A549 (cell line): ENCODE data around the gene RGMA. TPM values are rescaled to one million over a fixed set of nuclear protein-coding genes. Genes with fewer than 3 reads are reported as not detected.

Source experiments
- ATAC-seq, 2 experiments: fragments of 200-7000 bp in 1 of 2; fragments of >200 bp in 1 of 2; cut with Nextera tagmentation in 1 of 2; cut with Tn5 transposase in 1 of 2; 3 replicates each; pipeline versions ENCODE4 v1.8.0 to v1.9.1; 2018 to 2020; ENCODE audit warnings: mild to moderate bottlenecking in 1 of 2, moderate library complexity in 1 of 2
- CTCF ChIA-PET: fragments of 300-600 bp; sonication (Branson Sonifier 250); formaldehyde crosslinking; extraction: SDS; loops from one replicate; lab custom pipeline; 2021; ENCODE audit warnings: antibody characterized with exemption, inconsistent platforms; lab: Yijun Ruan, JAX
- POLR2A ChIA-PET: fragments of 350-600 bp; formaldehyde crosslinking; extraction: SDS; loops from one replicate; lab custom pipeline; 2021; ENCODE audit warnings: antibody characterized with exemption, inconsistent platforms; lab: Yijun Ruan, JAX
- DNase-seq, 2 experiments: peaks; one replicate each; pipeline versions ENCODE4 v3.0.0 to v3.0.0-alpha.2; 2011 to 2016; ENCODE audit warnings: low read depth in 1 of 2, low spot score in 1 of 2
- FAIRE-seq: peaks from 2 replicates; lab custom pipeline; 2011; peaks lifted over from hg19 to GRCh38; lab: Jason Lieb, UNC
- H3K27ac ChIP-seq, 2 experiments: fragments of >200 bp; sonication (Bioruptor Twin); formaldehyde crosslinking; 3 replicates each; pipeline ENCODE4 v1.5.1; 2016 to 2017
- H3K4me1 ChIP-seq: fragments of >200 bp; sonication (Bioruptor Twin); formaldehyde crosslinking; 3 replicates; pipeline ENCODE4 v1.6.1; 2016
- H3K4me2 ChIP-seq: fragments of >200 bp; sonication (Bioruptor Twin); formaldehyde crosslinking; 3 replicates; pipeline ENCODE4 v1.6.1; 2016
- H3K4me3 ChIP-seq: fragments of >200 bp; sonication (Bioruptor Twin); formaldehyde crosslinking; 3 replicates; pipeline ENCODE4 v1.5.1; 2016
- H3K9me3 ChIP-seq: fragments of >200 bp; sonication (Bioruptor Twin); formaldehyde crosslinking; 3 replicates; pipeline ENCODE4 v1.6.1; 2016
- BHLHE40 ChIP-seq: IDR thresholded peaks from 2 replicates; pipeline ENCODE4 v1.6.1; 2012; ENCODE audit warnings: low read depth, low read length, inconsistent platforms
- CBX8 ChIP-seq: fragments of 200-600 bp; sonication (generic); IDR thresholded peaks from 2 replicates; pipeline ENCODE4 v1.6.1; 2016
- FOSL2 ChIP-seq, 2 experiments: fragments of 450-650 bp in 1 of 2; fragments of >200 bp in 1 of 2; sonication (Bioruptor Twin) in 1 of 2; formaldehyde crosslinking; IDR thresholded peaks; 2 replicates each; pipeline versions ENCODE4 v1.5.0 to v1.6.1; 2016 to 2020; ENCODE audit warnings: mild to moderate bottlenecking in 1 of 2, moderate library complexity in 1 of 2
- GATA3 ChIP-seq: IDR thresholded peaks from 2 replicates; pipeline ENCODE4 v1.6.1; 2012; ENCODE audit warnings: borderline replicate concordance
- HDAC2 ChIP-seq: fragments of 200-600 bp; sonication (generic); IDR thresholded peaks from 2 replicates; pipeline ENCODE4 v1.6.1; 2016
- MYC ChIP-seq: IDR thresholded peaks from 2 replicates; pipeline ENCODE4 v1.6.1; 2012; ENCODE audit warnings: mild to moderate bottlenecking, inconsistent platforms, low read length, improper control_type of control experiment, borderline replicate concordance
- PHF8 ChIP-seq: fragments of 200-600 bp; sonication (generic); IDR thresholded peaks from 2 replicates; pipeline ENCODE4 v1.6.1; 2016; ENCODE audit warnings: low read depth, mild to moderate bottlenecking, antibody characterized with exemption, moderate library complexity, borderline replicate concordance
- POLR2A ChIP-seq: IDR thresholded peaks from 2 replicates; pipeline ENCODE4 v1.6.1; 2012; ENCODE audit warnings: mild to moderate bottlenecking, low read length
- POLR2AphosphoS2 ChIP-seq: conservative IDR thresholded peaks from 2 replicates; pipeline ENCODE4 v1.6.1; 2012; ENCODE audit warnings: low read length, improper control_type of control experiment, inconsistent platforms
- RARB ChIP-seq: fragments of 250-450 bp; sonication (Bioruptor Pico); IDR thresholded peaks from 2 replicates; pipeline ENCODE4 v1.8.0; 2021; ENCODE audit warnings: mild to moderate bottlenecking, moderate library complexity
- RCOR1 ChIP-seq: fragments of 150-350 bp; IDR thresholded peaks from 2 replicates; pipeline ENCODE4 v1.6.1; 2014; ENCODE audit warnings: antibody characterized with exemption, low read length, low read depth
- RNF2 ChIP-seq: fragments of 200-600 bp; sonication (generic); IDR thresholded peaks from 2 replicates; pipeline ENCODE4 v1.6.1; 2016; ENCODE audit warnings: low read depth, mild to moderate bottlenecking, antibody characterized with exemption, moderate library complexity, borderline replicate concordance
- ZNF302 ChIP-seq: fragments of 250-450 bp; sonication (Bioruptor Pico); IDR thresholded peaks from 2 replicates; pipeline ENCODE4 v1.9.0; 2021; ENCODE audit warnings: inconsistent platforms, mild to moderate bottlenecking, moderate library complexity
- ZSCAN20 ChIP-seq: fragments of 250-450 bp; sonication (Bioruptor Pico); IDR thresholded peaks from 2 replicates; pipeline ENCODE4 v1.8.0; 2022; ENCODE audit warnings: mild to moderate bottlenecking, moderate library complexity
- WGBS: methylation state at CpG from one replicate; pipeline ENCODE4 v1.1.6; 2017; ENCODE audit errors: missing lambda C conversion rate; 5-methylcytosine and 5-hydroxymethylcytosine counted together
- polyA plus RNA-seq, 4 experiments: library from polyadenylated mRNA; depleted of rRNA in 3 of 4; stranded (reverse); fragments of >200 nt; fragmentation: RNase III in 1 of 4; extraction: RNeasy Plus Mini Kit Qiagen cat#74134 plus additional on column Dnase treatment in 1 of 4; gene quantifications; 2 replicates in 3 of 4; 3 replicates in 1 of 4; pipeline ENCODE4 v1.2.3, GENCODE V29; 2011 to 2017
- TF ChIP-seq, protein P1 (sequence below): fragments of >200 bp; sonication (Bioruptor Twin); formaldehyde crosslinking; IDR thresholded peaks from 3 replicates; pipeline ENCODE4 v1.6.1; 2016
- TF ChIP-seq, protein P2 (sequence below): fragments of >200 bp; sonication (Bioruptor Twin); formaldehyde crosslinking; IDR thresholded peaks from 2 replicates; pipeline ENCODE4 v1.6.1; 2016
- TF ChIP-seq, protein P3 (sequence below): fragments of 450-650 bp; IDR thresholded peaks from 2 replicates; pipeline ENCODE4 v1.6.1; 2014; ENCODE audit warnings: antibody characterized with exemption
- TF ChIP-seq, protein P4 (sequence below): fragments of >200 bp; sonication (Bioruptor Twin); formaldehyde crosslinking; IDR thresholded peaks from 3 replicates; pipeline ENCODE4 v1.5.1; 2016
- TF ChIP-seq, protein P5 (sequence below): IDR thresholded peaks from 2 replicates; pipeline ENCODE4 v1.6.1; 2012; ENCODE audit warnings: low read depth, borderline replicate concordance

Gene RGMA
- polyA plus RNA-seq, 2 of the 4 experiments (the other 2 are of a cell fraction), result 0.22 TPM; not detected in 1

DNA sequence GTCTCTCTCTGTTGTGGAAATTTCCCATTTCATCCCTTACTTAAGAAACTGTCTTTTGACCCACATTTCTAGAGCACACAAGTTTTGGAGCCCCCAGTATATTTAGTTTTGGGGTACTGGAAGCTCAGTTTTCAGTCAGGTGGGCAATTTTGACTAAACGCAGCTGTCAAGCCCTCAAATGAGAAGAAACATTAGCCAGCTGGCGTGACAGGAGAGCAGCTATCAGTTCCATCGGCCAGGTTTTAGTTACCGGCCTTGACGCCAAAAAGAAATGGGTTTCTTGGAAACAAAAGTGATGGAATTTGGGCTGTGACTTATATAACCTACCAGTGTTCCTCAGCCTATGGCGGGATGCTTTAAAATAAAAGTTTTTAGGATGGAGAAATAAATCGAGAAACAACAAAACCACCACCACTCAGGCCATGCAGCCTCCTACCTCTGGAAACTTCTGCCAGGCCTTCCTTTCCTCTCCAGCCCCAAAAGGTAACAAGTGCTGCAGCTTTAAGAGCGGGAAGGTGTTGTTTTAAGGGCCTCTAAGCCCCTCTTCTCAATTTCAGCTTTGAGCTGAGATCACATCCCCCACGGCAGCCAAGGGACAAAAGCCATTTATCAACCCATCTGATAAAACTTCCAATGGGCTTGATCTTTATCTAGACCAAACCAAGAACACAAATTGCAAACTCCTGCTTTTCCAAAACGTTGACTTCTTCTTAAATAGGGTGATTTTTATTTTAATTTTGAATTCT, 18.3 kb downstream of the RGMA start:
- ATAC-seq, result no peak
- no peak overlapping the region for H3K27ac ChIP-seq
- no peak overlapping the region for H3K4me2 ChIP-seq
- TF ChIP-seq FOSL2 (IDR thresholded peaks at IDR 0.05) (no peak), FOSL2 (CRISPR knock-in tag; IDR thresholded peaks at IDR 0.05) (no peak), RCOR1 (no peak), POLR2A (no peak), RNF2 (no peak), MYC (no peak), BHLHE40 (no peak), ZNF302 (no peak), GATA3 (no peak), PHF8 (no peak), POLR2AphosphoS2 (no peak), ZSCAN20 (CRISPR knock-in tag) (no peak), HDAC2 (no peak), CBX8 (no peak)
- TF ChIP-seq, protein P1, sequence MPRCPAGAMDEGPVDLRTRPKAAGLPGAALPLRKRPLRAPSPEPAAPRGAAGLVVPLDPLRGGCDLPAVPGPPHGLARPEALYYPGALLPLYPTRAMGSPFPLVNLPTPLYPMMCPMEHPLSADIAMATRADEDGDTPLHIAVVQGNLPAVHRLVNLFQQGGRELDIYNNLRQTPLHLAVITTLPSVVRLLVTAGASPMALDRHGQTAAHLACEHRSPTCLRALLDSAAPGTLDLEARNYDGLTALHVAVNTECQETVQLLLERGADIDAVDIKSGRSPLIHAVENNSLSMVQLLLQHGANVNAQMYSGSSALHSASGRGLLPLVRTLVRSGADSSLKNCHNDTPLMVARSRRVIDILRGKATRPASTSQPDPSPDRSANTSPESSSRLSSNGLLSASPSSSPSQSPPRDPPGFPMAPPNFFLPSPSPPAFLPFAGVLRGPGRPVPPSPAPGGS, result no peak
- TF ChIP-seq, protein P2, sequence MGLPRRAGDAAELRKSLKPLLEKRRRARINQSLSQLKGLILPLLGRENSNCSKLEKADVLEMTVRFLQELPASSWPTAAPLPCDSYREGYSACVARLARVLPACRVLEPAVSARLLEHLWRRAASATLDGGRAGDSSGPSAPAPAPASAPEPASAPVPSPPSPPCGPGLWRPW, result no peak
- TF ChIP-seq, protein P3, sequence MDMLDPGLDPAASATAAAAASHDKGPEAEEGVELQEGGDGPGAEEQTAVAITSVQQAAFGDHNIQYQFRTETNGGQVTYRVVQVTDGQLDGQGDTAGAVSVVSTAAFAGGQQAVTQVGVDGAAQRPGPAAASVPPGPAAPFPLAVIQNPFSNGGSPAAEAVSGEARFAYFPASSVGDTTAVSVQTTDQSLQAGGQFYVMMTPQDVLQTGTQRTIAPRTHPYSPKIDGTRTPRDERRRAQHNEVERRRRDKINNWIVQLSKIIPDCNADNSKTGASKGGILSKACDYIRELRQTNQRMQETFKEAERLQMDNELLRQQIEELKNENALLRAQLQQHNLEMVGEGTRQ, result no peak
- TF ChIP-seq, protein P4, sequence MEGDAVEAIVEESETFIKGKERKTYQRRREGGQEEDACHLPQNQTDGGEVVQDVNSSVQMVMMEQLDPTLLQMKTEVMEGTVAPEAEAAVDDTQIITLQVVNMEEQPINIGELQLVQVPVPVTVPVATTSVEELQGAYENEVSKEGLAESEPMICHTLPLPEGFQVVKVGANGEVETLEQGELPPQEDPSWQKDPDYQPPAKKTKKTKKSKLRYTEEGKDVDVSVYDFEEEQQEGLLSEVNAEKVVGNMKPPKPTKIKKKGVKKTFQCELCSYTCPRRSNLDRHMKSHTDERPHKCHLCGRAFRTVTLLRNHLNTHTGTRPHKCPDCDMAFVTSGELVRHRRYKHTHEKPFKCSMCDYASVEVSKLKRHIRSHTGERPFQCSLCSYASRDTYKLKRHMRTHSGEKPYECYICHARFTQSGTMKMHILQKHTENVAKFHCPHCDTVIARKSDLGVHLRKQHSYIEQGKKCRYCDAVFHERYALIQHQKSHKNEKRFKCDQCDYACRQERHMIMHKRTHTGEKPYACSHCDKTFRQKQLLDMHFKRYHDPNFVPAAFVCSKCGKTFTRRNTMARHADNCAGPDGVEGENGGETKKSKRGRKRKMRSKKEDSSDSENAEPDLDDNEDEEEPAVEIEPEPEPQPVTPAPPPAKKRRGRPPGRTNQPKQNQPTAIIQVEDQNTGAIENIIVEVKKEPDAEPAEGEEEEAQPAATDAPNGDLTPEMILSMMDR, result no peak
- TF ChIP-seq, protein P5, sequence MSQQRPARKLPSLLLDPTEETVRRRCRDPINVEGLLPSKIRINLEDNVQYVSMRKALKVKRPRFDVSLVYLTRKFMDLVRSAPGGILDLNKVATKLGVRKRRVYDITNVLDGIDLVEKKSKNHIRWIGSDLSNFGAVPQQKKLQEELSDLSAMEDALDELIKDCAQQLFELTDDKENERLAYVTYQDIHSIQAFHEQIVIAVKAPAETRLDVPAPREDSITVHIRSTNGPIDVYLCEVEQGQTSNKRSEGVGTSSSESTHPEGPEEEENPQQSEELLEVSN, result no peak
- TF ChIP-seq, all 56 proteins: peak for 0
- 67% methylated on average over 10 of the region's 10 CpGs for WGBS
- DNase-seq (no peak), FAIRE-seq (no peak)
- ChIA-PET CTCF (interaction anchor here (0.9 to 2.7 kb wide), 4 partner anchors 17 to 1050 kb away, joined by 3 to 14 read pairs (median 3); no protein-coding TSS in a partner anchor), POLR2A (no interaction called here)
- peaks cover 10% of the 10 kb centered on the region for H3K4me1 ChIP-seq
- no peaks in the 10 kb centered on the region for H3K9me3 ChIP-seq
- no peak overlapping the region for H3K4me3 ChIP-seq

DNA sequence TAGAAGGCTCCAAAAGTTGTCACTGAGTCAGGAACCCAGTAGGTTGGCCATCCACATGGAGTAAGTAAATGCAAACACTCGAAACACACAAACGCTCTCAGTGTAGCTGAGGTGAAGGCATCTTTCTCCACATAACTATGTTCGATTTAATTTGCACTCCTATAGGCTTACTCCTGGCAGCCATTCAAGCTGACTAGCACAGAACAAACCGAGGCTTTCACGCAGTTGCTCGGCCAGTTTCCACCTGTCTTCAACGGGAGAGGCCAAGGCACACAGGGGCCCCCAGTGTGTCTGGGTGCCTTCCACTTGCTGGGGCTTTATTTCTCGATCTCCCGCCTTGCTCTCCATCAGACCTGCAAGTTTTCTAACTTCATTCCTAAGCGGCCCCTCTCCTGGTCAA, 18.9 kb downstream of the RGMA start:
- Histone ChIP-seq H3K4me3 (no peak overlapping the region), H3K27ac (no peak overlapping the region), H3K4me2 (no peak overlapping the region), H3K9me3 (no peaks in the 10 kb centered on the region), H3K4me1 (peaks cover 10% of the 10 kb centered on the region)
- 63% methylated on average over 10 of the region's 10 CpGs for WGBS
- DNase-seq, result no peak
- TF ChIP-seq RARB (CRISPR knock-in tag), result no peak
- CTCF ChIA-PET, result interaction anchor here (0.9 to 2.7 kb wide), 4 partner anchors 18 to 1050 kb away, joined by 3 to 14 read pairs (median 4); no protein-coding TSS in a partner anchor
- no peak for ATAC-seq
- POLR2A ChIA-PET, result no interaction called here
- FAIRE-seq, result peak; percentile 51
